ENCODE data around the gene ROPN1. TPM values are rescaled to one million over a fixed set of nuclear protein-coding genes. Genes with fewer than 3 reads are reported as not detected.
"Not testable (repeated sequence)": the region's sequence is repeated elsewhere in the genome, so short reads cannot be mapped to it uniquely, and the experiment has no call there.

ROPN1 gene
- total and polyA plus RNA-seq, 10 of the 15 experiments (the other 5 are each of a cell fraction or from before 2014, with no cell fraction given), result not detected

DNA sequence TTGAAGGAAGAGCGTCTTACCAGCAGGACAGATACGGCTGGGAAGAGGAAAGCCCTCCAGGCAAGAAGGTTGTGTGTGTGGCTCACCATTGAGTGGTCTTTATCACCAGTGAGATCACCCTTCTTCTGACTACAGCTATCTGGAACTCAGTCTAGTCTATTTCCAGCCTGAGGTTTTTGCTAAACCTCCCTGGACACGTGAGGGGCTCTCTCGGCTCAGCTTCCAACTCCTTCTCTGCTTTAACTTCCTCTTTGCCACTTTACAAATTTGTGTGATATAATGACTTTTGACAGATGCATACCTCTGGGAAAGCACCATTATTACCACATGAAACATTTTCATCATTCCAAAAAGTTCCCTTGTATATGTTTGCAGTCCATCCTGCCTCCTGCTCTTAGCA, 15.3 kb upstream of the ROPN1 start:
- Histone ChIP-seq H3K9me3 (replicated peaks; ENCODE audit: control insufficient read depth, insufficient read depth, low read length) (no peaks in the 10 kb centered on the region), H3K36me3 (ENCODE audit: control insufficient read depth in 2 of 2, insufficient read depth in 2 of 2, low read length in 1 of 2) (no peaks in the 10 kb centered on the region), H3K4me1 (ENCODE audit: control insufficient read depth, insufficient read depth, low read length) (no peaks in the 10 kb centered on the region), H4K20me1 (ENCODE audit: control insufficient read depth, insufficient read depth) (no peaks in the 10 kb centered on the region), H3K4me2 (ENCODE audit: control insufficient read depth, insufficient read depth) (no peak overlapping the region), H3K9ac (ENCODE audit: control insufficient read depth, insufficient read depth, low read length) (no peak overlapping the region), H3K27me3 (replicated peaks in 1 of 2; ENCODE audit: control insufficient read depth in 2 of 2, insufficient read depth in 2 of 2, low read length in 1 of 2) (no peaks in the 10 kb centered on the region), H3K79me2 (ENCODE audit: control insufficient read depth, insufficient read depth, low read length) (no peaks in the 10 kb centered on the region), H2AFZ (ENCODE audit: control insufficient read depth, low read depth, low read length) (no peak overlapping the region), H3K4me3 (no peak overlapping the region), H3K27ac (ENCODE audit: control insufficient read depth, insufficient read depth) (no peak overlapping the region)
- no TSS peak for BruUV-seq (replicated peaks)
- no peak for FAIRE-seq
- ChIA-PET RAD21 (ENCODE audit: unreplicated experiment) (no interaction called here), CTCF (interaction anchor here (1.0 kb wide), 1 partner anchor 280 kb away, joined by 3 read pairs; no protein-coding TSS in a partner anchor), POLR2A (no interaction called here), SMC1A (ENCODE audit: uncharacterized antibody, unreplicated experiment) (no interaction called here)
- in situ Hi-C loops (cut with MboI) (no loop called here), intact Hi-C loops (cut with micrococcal nuclease; ENCODE audit: unreplicated experiment) (no loop called here)
- WGBS (ENCODE audit: insufficient coverage, insufficient replicate concordance, low lambda C conversion rate, missing lambda C conversion rate), result 4% methylated on average over 4 of the region's 4 CpGs
- TF ChIP-seq RUNX3 (IDR thresholded peaks at IDR 0.05; ENCODE audit: low read length), result peak; percentile 58
- TF ChIP-seq BHLHE40 (IDR thresholded peaks at IDR 0.05; ENCODE audit: borderline replicate concordance in 1 of 2, low read depth in 2 of 2, low read length in 1 of 2), result peak; percentile 64 to 78
- TF ChIP-seq TCF7 (IDR thresholded peaks at IDR 0.05; ENCODE audit: borderline replicate concordance), result peak; percentile 55; the same call in 1 of the 2 replicates
- peak; percentile 41; the same call in 1 of the 2 replicates for TF ChIP-seq RAD51 (IDR thresholded peaks at IDR 0.05)
- no peak for TF ChIP-seq SUPT20H (IDR thresholded peaks at IDR 0.05; ENCODE audit: borderline replicate concordance, control insufficient read depth, low read depth, low read length)
- no peak for TF ChIP-seq TARDBP (IDR thresholded peaks at IDR 0.05; ENCODE audit: borderline replicate concordance)
- no peak for TF ChIP-seq TCF3 (IDR thresholded peaks at IDR 0.05; ENCODE audit: borderline replicate concordance, insufficient read depth, low read depth, low read length)
- TF ChIP-seq MEF2A (IDR thresholded peaks at IDR 0.05; ENCODE audit: insufficient read depth, low read depth, low read length), result 0 out of 2 replicates have a peak, but pooled peaks have one; percentile 21
- no peak for TF ChIP-seq RCOR1 (conservative IDR thresholded peaks at IDR 0.05; ENCODE audit: low read depth, low read length)
- TF ChIP-seq NFIC (IDR thresholded peaks at IDR 0.05; ENCODE audit: low read depth, low read length), result peak; percentile 24; the same call in 1 of the 2 replicates
- peak; percentile 65 for ATAC-seq
- DNase-seq (ENCODE audit: low read depth, low spot score), result no peak

DNA sequence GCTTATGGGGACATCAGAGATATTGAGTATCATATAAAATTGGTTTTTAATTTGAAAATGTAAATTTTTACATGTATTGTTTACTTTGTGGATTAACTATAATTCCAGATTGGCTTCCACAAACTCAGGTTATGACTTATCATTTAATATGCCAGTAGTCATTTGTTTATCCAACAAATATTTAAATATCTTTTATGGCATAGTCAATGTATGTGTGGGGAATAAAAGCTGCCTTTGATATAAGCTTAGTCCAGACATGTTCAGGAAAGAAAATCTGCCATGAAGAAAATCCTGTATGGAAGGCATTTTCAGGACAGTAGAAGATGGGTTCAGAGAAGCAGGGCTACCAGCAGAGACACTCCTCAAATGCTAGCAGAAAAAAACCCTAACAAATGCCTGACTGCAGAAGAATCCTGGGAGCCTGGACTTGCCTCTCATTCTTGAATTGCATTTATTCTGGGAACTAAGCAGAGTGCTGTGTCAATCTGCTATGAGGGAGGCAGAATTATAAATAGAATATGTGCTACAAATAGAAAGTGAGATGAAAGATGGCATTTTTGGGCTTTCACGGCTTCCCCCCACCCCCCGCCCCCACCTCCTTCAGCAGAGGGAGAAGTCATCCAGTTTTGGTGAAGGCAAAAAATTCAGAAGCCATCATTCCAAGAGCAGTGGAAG, 10.6 kb upstream of the ROPN1 start:
- 20% methylated on average over 2 of the region's 2 CpGs for WGBS (ENCODE audit: insufficient coverage, insufficient replicate concordance, low lambda C conversion rate, missing lambda C conversion rate)

DNA sequence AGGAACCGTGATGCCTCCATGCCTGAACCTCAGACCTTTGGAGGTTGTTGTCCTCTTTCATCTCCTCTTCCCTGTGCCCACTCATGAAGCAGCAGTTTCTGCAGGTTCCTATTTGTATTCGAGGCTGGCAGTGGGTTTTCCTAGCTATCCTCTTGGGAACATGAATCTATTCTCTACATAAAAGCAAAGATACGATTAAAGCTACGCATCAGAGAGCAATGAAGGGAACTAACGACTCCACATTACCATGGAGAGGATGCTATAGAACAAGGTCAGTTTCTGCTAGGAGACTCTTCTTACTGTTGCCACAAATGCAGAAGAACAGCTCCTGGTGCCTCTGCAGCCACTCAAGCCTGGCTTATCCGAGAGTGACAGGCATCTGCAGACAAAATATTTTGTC, 9.4 kb upstream of the ROPN1 start:
- CTCF ChIA-PET; RAD21 ChIA-PET (ENCODE audit: unreplicated experiment); H3K9me3 ChIP-seq (replicated peaks; ENCODE audit: control insufficient read depth, insufficient read depth, low read length); FAIRE-seq; H4K20me1 ChIP-seq (ENCODE audit: control insufficient read depth, insufficient read depth); H3K27ac ChIP-seq (ENCODE audit: control insufficient read depth, insufficient read depth); H2AFZ ChIP-seq (ENCODE audit: control insufficient read depth, low read depth, low read length); DNase-seq (ENCODE audit: low read depth, low spot score); in situ Hi-C loops (cut with MboI); H3K4me3 ChIP-seq; ATAC-seq; H3K79me2 ChIP-seq (ENCODE audit: control insufficient read depth, insufficient read depth, low read length); H3K27me3 ChIP-seq (replicated peaks in 1 of 2; ENCODE audit: control insufficient read depth in 2 of 2, insufficient read depth in 2 of 2, low read length in 1 of 2); BruUV-seq (replicated peaks); H3K4me1 ChIP-seq (ENCODE audit: control insufficient read depth, insufficient read depth, low read length); SMC1A ChIA-PET (ENCODE audit: uncharacterized antibody, unreplicated experiment); POLR2A ChIA-PET; H3K9ac ChIP-seq (ENCODE audit: control insufficient read depth, insufficient read depth, low read length); H3K4me2 ChIP-seq (ENCODE audit: control insufficient read depth, insufficient read depth); intact Hi-C loops (cut with micrococcal nuclease; ENCODE audit: unreplicated experiment); H3K36me3 ChIP-seq (ENCODE audit: control insufficient read depth in 2 of 2, insufficient read depth in 2 of 2, low read length in 1 of 2): not testable (repeated sequence)
- WGBS (ENCODE audit: insufficient coverage, insufficient replicate concordance, low lambda C conversion rate, missing lambda C conversion rate), result under 1% methylated on average over 6 of the region's 6 CpGs

More for the DNA sequence above, 10.6 kb upstream of the ROPN1 start:
- H3K4me2 ChIP-seq (ENCODE audit: control insufficient read depth, insufficient read depth); ATAC-seq; CTCF ChIA-PET; H3K4me3 ChIP-seq; in situ Hi-C loops (cut with MboI); intact Hi-C loops (cut with micrococcal nuclease; ENCODE audit: unreplicated experiment); H3K4me1 ChIP-seq (ENCODE audit: control insufficient read depth, insufficient read depth, low read length); BruUV-seq (replicated peaks); FAIRE-seq; RAD21 ChIA-PET (ENCODE audit: unreplicated experiment); DNase-seq (ENCODE audit: low read depth, low spot score); H3K9me3 ChIP-seq (replicated peaks; ENCODE audit: control insufficient read depth, insufficient read depth, low read length); H3K9ac ChIP-seq (ENCODE audit: control insufficient read depth, insufficient read depth, low read length); POLR2A ChIA-PET; H3K27ac ChIP-seq (ENCODE audit: control insufficient read depth, insufficient read depth); H3K27me3 ChIP-seq (replicated peaks in 1 of 2; ENCODE audit: control insufficient read depth in 2 of 2, insufficient read depth in 2 of 2, low read length in 1 of 2); H4K20me1 ChIP-seq (ENCODE audit: control insufficient read depth, insufficient read depth); H3K36me3 ChIP-seq (ENCODE audit: control insufficient read depth in 2 of 2, insufficient read depth in 2 of 2, low read length in 1 of 2); H2AFZ ChIP-seq (ENCODE audit: control insufficient read depth, low read depth, low read length); H3K79me2 ChIP-seq (ENCODE audit: control insufficient read depth, insufficient read depth, low read length); SMC1A ChIA-PET (ENCODE audit: uncharacterized antibody, unreplicated experiment): not testable (repeated sequence)
